Islet of Langerhans (tissue), 1 donor: ENCODE measurements around the gene SCPEP1.
"Not testable (repeated sequence)": the region's sequence is repeated elsewhere in the genome, so short reads cannot be mapped to it uniquely, and the experiment has no call there.

Experiments
- FAIRE-seq: peaks from one replicate; lab custom pipeline; 2011; peaks lifted over from hg19 to GRCh38; lab: Jason Lieb, UNC

The SCPEP1 gene, protein sequence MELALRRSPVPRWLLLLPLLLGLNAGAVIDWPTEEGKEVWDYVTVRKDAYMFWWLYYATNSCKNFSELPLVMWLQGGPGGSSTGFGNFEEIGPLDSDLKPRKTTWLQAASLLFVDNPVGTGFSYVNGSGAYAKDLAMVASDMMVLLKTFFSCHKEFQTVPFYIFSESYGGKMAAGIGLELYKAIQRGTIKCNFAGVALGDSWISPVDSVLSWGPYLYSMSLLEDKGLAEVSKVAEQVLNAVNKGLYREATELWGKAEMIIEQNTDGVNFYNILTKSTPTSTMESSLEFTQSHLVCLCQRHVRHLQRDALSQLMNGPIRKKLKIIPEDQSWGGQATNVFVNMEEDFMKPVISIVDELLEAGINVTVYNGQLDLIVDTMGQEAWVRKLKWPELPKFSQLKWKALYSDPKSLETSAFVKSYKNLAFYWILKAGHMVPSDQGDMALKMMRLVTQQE

DNA sequence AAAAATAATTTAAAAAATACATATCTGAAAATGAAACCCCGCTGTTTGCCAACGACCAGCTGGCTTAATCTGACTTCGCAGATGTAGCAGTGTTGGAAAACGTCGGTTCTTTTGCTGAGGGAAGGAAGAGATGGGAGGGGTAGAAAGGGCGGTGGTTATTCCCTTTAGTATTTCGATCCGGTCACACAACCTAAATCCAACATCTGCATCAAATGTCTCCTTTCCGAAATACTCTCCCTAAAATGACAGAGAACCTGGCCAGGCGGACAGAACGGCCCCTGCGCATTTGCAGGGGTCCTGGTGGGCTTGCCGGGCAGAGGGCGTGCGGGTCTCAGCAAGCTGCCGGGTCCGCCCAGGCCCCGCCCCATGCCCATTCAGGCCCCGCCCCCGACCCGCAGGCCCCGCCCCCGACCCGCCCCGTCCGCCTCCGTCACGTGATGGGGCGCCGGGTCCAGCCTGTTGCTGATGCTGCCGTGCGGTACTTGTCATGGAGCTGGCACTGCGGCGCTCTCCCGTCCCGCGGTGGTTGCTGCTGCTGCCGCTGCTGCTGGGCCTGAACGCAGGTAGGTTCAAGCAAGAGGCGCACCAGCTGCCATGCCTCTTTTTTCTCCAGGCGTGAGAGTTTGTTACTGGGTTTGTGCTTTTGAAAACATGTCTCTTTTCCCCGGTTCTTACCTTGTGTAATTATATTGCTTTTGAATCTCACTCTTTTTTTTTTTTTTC lies at the start of gene SCPEP1:
Gene SCPEP1, plus strand, starts transcription at position 459 of the 723 bp plus-strand sequence. Its CDS starts 29 bp downstream, at position 488.
- FAIRE-seq: no peak

DNA sequence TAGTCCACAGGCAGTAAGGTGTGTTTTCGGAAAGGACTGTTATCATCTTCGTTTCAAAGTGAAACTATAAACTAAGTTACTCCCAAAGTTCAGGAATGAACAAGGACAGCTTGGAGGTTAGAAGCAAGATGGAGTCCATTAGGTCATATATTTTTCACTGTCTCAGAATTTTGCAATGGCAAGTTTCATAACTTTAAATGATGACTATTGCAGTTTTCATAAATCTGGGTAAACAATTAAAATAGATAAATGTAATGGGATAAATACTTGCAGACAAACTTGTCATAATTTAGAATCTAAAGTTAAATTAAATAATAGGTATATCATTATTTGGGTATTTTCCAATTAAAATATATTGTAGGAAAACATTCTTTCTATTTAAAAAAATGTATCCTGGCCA lies 49.3 kb upstream of the SCPEP1 start:
- no peak for FAIRE-seq

DNA sequence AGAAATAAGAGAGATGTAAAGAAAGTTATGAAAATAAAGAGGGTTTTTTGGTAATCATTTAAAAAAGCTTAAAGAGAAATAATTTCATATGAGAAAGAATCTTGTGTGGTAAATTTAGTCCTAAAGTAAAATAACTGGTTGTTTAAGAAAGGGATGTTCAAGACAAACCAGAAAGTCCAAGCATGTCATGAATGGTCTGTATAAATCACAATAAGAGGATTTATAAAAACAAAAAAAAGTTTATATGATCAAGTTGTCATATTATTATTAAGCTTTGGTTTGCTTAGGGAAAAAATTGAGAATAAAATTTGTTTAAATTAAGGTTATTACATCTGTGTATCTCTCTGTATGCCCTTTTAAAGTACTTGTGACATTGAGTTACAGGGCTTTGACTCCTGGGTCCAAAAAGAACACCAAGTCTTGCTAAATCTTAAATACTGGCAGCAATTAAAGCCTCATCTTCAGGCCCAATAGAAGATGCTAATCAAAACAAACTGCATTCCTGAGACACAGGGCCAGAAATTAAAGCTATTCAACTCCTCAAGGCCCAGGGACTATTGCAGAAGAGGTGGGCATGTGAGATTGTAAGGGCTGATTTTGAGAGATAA lies 48.5 kb upstream of the SCPEP1 start:
- FAIRE-seq: no peak

DNA sequence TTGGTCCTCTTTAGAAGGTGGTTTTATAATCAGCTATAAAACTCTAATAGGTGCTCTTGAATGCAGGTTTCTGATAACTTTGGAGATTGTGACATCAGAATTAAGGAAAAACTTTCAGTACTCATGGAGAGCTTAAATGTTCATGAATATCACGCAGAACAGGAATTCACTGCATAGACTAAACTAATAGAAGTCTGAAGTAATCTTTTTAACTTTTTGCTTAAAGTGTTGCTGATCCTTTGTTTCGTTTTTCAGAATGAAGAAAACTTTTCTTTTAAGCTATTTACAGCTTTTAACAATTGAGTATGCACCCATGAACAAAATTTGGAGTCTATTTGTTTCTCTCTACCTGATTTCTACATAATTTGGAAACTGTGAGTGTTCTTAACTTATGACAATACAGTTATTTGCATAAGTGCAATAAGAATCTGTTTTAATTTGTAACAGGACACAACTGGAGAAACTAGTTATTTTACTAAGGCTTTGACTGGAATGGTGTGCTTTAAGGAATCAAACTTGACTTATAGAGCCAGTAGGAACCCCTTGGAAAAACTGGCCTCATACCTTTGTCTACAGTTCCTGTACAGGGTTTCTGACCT lies 47.1 kb upstream of the SCPEP1 start:
- no peak for FAIRE-seq

DNA sequence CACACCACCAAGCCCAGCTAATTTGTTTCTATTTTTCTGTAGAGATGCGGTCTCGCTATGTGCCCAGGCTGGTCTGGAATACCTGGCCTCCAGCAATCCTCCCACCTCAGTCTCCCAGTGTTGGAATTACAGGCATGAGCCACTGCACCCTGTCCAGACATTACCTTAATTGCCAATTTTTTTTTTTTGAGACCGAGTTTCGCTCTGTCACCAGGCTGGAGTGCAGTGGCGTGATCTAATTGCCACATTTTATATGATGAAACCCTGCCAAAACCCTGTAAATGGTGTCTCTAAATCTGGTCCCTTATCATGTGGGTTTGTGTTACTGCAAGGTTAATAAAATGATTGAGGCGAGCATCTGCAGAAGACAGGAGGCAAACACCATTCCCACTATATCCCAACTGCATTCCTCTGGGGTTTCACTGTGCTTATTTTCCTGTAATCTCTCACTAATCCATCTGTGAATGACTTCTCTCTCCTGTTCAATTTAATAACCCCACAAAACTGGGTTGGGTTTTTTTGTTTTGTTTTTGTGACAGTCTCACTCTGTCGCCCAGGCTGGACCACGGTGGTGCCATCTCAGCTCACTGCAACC lies 44.7 kb upstream of the SCPEP1 start:
- no peak for FAIRE-seq

DNA sequence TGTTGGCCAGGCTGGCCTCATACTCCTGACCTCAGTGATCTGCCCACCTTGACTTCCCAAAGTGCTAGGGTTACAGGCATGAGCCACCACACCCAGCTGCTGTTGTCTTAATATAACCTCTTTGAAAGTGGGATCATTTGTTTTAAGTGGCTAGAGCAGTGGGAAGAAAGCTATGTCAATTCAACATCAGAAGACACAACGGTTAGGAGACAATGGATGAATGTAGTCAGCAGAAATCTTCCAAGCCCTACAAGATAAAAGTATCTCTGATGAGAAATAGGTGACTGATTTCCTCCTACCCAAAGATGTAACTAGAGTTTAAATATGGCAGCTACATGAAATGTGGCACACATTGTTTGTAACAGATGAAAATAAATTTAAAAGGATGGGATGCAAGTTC lies 44.1 kb upstream of the SCPEP1 start:
- no peak for FAIRE-seq

DNA sequence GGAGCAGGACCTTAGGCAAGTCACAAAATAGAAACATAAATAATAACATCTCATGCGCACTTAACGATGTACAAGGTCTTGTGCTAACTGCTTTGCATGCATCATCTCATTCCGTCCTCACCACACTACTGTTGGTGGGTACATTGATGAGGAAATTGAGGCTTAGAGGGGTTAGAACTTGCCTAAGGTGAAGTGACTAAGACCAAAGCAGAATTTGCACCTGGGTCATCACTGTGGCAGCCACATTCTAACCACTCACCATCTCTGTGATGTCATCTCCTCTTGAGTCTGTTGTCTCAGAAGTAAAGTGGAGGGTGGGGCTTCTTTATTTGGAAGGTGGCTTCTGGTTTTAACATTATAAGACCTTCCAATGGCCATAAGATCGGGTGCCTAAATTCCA lies 43.7 kb upstream of the SCPEP1 start:
- no peak for FAIRE-seq

DNA sequence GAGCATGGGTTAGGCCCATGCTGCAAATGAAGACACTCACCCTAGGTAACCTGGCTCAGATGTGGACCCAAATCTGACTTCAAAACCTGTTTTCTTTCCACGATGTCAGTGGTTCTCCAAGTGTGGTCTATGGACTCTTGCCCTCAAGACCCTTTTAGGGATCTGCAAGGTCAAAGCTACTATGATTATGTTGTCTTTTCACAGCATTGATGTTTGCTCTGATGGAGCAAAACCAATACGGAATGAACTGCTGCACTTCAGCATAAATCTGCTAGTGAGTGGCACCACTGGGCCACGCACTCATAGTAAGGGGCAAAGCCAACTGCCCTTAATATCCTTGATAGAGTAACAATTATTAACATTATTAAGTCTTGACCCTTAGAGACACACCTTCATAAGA lies 42.5 kb upstream of the SCPEP1 start:
- no peak for FAIRE-seq

DNA sequence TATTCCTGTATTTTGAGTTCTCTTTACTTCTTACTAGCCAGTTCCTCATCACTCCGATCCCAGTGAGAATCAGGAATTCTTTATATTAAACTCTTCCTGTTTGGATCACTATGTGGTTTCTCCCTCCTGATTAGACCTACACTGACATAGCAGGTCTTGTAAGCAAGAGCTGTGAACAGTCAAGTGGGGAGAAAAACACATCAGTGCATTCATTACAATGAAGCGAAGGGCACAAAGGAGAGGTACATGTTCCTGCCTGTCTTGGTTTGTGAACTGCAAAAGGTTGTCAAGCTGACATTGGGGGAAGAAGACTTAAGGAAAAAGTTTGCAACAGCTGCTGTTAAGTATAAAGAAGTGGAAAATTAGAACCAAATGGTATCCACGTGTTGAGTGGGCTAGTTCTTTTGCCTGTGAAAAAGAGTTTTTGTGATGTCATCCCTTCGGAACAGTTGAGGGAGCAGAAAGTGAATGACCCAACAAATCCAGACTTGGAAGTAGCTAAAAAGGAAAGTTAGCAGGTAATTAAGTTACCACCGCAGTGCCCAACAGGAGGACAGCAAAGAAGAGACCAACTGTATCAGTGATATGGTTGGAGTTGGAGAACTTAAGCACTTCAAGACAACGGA lies 41.1 kb upstream of the SCPEP1 start:
- FAIRE-seq: no peak

DNA sequence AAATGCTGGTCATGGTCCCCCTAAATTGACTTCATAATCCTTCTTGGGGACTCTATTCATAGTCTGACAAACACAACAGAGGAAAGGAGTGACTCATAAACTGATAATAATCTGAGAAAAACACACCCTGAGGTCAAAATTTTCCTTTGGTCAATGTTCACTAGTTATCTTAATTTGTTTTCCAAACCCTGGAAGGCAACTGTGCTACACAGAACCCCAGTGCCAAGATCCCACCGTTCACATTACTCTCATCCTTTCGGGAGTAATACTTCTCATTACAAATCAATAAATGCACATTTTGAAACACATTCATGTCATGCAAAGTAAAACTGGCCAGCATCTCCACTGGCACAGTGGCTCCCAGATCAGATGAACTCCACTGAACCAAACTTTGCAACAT lies 40.2 kb upstream of the SCPEP1 start:
- no peak for FAIRE-seq

DNA sequence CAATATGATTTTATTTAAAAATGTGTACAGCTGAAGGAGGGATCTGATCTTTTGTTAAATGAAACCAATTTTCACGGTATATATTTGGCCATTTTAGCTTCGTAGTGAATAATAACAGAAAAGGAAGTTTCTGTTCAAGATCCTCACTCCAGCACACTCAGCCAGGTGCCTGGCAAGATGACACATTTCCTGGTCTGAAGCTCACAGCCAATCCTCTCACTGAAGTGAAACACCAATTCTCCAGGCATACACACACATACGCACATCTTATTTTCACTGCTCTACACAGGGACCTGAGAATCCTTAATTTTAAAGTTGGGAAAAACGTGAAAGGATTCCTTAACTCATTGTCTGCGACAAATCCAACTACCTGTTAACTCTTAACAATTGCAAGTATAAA lies 39.7 kb upstream of the SCPEP1 start:
- FAIRE-seq: not testable (repeated sequence)

DNA sequence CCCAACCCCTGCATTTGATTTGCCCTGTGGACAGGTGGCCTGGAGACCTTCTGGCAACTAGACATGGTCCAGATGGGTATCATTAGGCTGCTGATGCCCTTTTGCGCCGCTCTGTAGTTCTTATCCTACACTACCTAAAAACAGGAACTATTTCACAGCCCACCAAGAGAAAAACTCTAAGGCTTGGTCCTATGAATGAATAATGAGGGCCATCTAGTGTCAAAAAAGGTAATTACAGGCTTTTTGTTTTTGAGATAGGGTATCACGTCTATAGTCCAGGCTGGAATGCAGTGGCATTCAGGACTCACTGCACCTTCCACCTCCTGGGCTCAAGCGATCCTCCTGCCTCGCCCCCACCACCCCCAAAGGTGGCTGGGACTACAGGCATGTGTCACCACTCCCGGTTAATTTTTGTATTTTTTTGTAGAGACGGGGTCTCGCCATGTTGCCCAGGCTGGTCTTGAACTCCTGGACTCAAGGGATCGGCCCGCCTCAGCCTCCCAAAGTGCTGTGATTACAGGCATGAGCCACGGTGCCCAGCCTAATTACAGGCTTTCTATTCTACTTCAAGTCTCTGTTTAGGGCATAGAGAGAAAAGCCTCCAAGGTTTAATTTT lies 38.0 kb upstream of the SCPEP1 start:
- FAIRE-seq: no peak

DNA sequence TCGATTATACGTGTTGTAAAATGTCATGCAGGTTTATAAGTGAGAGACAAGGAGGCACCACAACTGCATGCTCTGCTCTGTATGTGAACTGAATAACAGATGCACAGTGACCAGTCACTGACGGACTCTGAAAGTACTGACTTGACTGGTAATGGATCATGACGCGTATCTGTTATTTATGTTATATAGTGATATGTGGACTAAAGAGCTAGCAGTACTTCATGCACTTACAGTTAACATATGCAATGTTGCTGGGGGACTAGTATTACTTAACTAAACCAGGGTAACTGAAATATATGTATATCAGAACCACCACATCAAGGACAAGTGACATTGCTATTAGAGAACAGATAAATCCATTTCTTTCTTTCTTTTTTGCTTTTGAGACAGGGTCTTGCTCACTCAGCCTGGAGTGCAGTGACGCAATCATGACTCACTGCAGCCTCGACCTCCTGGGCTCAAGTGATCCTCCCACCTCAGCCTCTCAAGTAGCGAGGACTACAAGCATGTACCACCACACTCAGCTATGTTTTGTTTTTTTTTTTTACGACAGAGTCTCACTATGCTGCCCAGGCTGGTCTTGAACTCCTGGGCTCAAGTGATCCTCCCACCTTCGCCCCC lies 34.3 kb upstream of the SCPEP1 start:
- FAIRE-seq: no peak

DNA sequence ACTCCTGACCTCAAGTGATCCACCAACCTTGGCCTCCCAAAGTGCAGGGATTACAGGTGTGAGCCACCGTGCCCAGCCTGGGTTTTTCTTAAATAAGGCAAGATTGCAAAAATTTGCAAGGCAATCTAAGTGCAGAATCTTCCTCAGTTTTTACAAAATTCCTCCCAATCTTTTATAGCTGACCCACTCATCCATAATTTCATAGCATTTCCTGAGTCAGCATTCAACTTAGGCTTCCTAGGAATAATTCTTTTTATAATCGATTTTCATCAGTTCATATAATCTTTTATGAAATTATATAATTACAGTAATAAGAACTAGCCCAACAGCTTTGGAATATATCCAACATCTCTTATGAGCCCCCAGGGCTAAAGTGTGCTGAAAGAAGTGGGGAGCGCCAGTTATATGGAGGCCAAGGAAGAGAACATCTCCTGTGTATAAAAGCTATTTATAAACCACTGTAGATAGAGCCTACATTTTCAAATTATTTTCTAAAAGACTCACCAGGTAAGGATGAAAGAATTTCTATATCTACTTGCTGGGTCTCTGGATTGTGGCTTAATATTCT lies 31.9 kb upstream of the SCPEP1 start:
- no peak for FAIRE-seq

DNA sequence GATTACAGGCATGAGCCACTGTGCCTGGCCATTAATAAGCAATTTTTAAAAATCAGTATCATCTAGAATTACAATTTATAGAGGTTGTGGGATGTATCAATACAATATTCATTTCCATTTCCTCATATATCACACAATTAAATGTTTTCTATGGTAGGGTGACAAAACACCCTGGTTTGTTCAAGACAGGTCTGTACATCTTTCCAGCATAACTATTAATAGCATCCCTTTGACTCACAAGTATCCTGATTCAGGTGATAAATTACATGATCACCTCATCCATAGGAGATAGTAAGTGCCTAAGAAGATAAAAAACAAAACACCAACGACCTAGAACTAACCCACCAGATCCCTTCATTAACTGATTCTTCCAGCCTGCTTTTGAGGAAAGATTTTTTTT lies 30.2 kb upstream of the SCPEP1 start:
- FAIRE-seq: no peak

DNA sequence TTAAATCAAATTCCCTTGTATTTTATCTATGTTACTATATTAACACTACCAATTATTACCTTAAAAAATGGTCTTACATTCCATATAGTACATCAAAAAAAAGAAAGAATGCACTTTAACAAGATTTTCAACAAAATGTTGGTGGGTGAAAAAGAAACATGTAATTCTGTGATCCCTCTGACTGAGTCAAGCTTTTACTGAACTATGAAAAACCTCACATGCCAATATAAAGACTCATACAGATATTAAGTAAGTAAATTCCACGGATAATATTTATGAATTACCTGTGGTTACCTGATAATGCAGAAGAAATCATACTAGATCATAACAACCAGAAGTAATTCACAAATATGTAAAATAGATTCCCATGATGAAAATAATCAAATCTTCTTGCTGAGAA lies 29.4 kb upstream of the SCPEP1 start:
- no peak for FAIRE-seq

DNA sequence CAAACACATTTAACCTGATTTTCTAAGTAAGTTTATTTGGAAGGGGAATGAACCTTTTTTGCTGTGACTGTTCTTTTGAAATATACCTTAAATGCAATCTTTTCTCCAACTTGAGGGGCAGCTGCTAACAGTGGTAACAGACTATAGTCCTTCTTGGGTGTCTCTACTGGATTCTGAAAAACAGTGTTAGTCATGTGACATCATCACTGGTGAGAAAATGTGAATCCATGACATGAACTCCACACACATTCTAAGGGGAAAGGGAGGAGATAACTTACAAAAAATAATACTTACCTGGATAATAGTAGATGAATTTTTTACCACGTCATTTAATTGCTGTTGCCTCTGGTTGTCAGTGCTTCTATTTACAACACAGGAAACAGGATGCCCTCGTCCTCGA lies 28.3 kb upstream of the SCPEP1 start:
- FAIRE-seq: no peak

DNA sequence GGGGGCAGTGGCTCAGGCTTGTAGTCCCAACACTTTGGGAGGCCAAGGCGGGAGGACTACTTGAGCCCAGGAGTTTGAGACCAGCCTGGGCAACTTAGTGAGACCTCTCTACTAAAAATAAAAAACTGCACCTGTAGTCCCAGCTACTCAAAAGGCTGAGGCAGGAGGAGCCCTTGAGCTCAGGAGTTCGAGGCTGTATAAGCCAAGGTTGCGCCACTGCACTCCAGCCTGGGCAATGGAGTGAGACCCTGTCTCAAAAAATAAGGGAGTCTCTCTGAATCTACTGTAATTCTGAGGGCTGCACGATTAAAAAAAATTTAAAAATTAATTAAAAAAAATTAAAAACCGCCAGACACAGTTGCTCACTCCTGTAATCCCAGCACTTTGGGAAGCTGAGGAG lies 20.9 kb upstream of the SCPEP1 start:
- no peak for FAIRE-seq

DNA sequence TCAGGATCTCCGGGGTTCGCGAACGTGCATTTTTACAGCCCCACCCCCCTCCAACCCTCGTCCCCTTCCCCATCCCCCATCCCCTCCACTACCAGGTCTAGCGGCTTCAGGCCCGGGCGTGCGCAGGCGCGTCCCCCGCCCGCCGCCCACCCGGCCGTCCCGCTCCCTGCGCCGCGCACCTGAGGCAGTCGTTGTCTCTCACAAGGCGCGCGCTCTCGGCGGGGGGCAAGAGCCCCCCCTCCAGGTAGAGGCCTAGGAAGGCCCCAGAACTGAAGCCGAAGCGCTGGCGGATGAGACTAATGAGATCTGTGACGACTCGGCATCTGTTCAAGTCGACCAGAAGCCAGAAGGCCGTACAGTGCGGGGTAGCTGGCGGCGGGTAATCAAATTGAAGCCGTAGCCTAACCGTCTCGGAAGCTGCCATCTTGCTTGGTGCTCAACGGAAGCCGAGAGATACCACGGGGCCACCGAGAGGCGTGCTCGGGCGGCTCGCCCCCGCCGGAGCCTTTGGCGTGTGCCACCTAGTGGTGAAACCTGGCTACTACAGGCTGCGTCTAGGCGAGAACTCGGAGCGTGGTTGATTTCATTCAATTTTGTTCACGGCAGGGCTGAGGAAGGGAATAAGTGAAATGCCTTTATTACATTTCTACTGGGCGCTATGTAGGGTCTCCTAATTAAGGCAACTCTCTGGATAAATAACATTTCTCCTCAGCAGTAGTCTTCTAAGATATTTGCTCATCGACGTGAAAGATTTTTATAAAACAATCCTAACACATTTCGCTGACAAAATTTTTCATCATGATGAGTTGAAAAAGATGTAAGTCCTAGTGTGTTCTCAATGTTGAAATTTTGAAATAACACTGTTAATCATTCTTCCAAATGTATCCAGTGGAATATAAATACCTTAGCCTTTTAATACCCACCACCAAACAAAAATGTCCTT lies 17.1 kb upstream of the SCPEP1 start, which contains the start of gene COIL:
Gene COIL, minus strand, starts transcription at position 455 of the 943 bp plus-strand sequence. Its CDS starts 31 bp downstream, at position 424.
- no peak for FAIRE-seq
